Kidney (tissue), 14 donors: ENCODE data around the gene LYSMD1. TPM values are rescaled to one million over a fixed set of nuclear protein-coding genes. Genes with fewer than 3 reads are reported as not detected.

ENCODE experiments used
- DNase-seq, 5 donors: peaks; one replicate each; pipeline ENCODE4 v3.0.0-alpha.2; 2013 to 2020
- FAIRE-seq: peaks from 2 replicates; lab custom pipeline; 2012; peaks lifted over from hg19 to GRCh38; lab: Jason Lieb, UNC
- H3K27ac ChIP-seq, 2 donors: one replicate each; pipeline ENCODE4 v1.7.0; 2013; ENCODE audit warnings: low read depth in 2 of 2, low read length in 2 of 2, inconsistent platforms in 1 of 2
- H3K27me3 ChIP-seq: one replicate; pipeline ENCODE4 v1.7.1; 2013; ENCODE audit warnings: low read length, inconsistent platforms; ENCODE audit not compliant: control insufficient read depth, insufficient read depth
- H3K36me3 ChIP-seq, 3 donors: one replicate each; pipeline versions ENCODE4 v1.7.0 to v1.7.1; 2013; ENCODE audit warnings: low read length in 3 of 3, control low read depth in 1 of 3, inconsistent platforms in 1 of 3; ENCODE audit not compliant: insufficient read depth in 3 of 3, control insufficient read depth in 2 of 3
- H3K4me1 ChIP-seq, 3 donors: one replicate each; pipeline versions ENCODE4 v1.7.0 to v1.7.1; 2013; ENCODE audit warnings: low read length in 3 of 3, inconsistent platforms in 1 of 3, low read depth in 1 of 3; ENCODE audit not compliant: control insufficient read depth in 2 of 3, insufficient read depth in 2 of 3
- H3K4me3 ChIP-seq, 3 donors: one replicate each; pipeline versions ENCODE4 v1.7.0 to v1.8.1; 2013; ENCODE audit warnings: low read length in 3 of 3, control low read depth in 1 of 3, inconsistent platforms in 1 of 3
- H3K9ac ChIP-seq, 3 donors: one replicate each; pipeline versions ENCODE4 v1.7.0 to v1.7.1; 2013; ENCODE audit warnings: low read length in 3 of 3, control low read depth in 1 of 3, inconsistent platforms in 1 of 3
- H3K9me3 ChIP-seq, 3 donors: one replicate each; pipeline versions ENCODE4 v1.7.0 to v1.7.1; 2013; ENCODE audit warnings: low read length in 3 of 3, control low read depth in 1 of 3, inconsistent platforms in 1 of 3; ENCODE audit not compliant: control insufficient read depth in 2 of 3, insufficient read depth in 1 of 3
- CTCF ChIP-seq: IDR thresholded peaks from 3 replicates; pipeline ENCODE4 v1.5.1; 2012; ENCODE audit warnings: mild to moderate bottlenecking, moderate library complexity, borderline replicate concordance; ENCODE audit not compliant: insufficient read depth; ENCODE audit errors: extremely low read depth
- intact Hi-C: fragments of 100-400 bp; cut with DNase I; formaldehyde crosslinking; loops from one replicate; pipeline ENCODE4 v1.11.1; 2022
- polyA plus RNA-seq: library from polyadenylated mRNA; stranded (reverse); fragments of 350-450 nt; fragmentation: Illumina TruSeq; extraction: RNeasy Lipid Tissue Mini Kit (QIAGEN cat#74804); gene quantifications from one replicate; pipeline ENCODE4 v1.2.3, GENCODE V29; 2014; ENCODE audit warnings: low read depth, low replicate concordance; ENCODE audit not compliant: insufficient read depth
- total RNA-seq: library from RNA; stranded (reverse); fragmentation: NEBNext Ultra II Directional; extraction: Animal tissue kit (Norgen Biotek cat#: 25700); gene quantifications from one replicate; pipeline ENCODE4 v1.2.1, GENCODE V29; 2021
- donor health status: control.
- donor health status: control.
- donor health status: control.
- donor health status: control.
- donor health status: control.
- donor health status: DM: yes; HTN: yes; CAD: no.
- donor health status: Normal renal cell carcinoma (clear cell type).

Gene LYSMD1
- total and polyA plus RNA-seq, 2 donors from 2014 or later, result 7.9 to 9.1 TPM

DNA sequence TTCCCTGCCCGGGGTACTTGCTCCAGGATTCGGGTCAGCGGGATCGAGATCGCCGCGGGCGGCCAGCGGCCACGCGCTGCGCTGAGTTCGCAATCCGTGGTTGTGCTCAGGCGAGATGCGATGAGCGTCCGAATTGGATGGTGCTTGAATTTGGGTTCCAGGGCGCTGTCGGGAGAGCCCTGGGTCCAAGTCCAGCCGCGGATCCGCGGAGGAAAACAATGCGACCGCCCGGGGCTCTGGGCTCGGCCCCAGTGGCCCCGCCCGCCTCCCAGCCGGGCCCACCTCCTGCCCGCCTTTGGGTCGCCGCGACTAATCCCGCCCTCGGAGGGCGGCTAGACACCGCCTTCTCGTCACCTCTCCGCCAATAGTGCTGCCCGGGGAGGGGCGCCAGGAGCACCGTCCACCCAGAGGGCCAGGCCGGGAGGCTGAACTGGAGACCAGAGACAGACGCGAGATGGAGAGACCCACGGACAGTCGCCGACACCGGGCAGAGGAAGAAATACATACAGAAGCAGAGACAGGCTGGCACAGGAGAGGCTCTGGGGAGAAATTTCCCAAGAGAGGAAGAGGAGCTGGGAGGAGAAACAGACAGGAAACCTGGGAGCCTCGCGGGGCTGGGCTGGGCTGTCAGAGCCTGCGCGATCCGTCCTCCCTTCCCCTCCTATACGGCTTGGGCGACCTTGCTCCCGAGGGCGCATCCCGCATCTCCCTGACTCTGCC, 19.1 kb downstream of the LYSMD1 start, which contains the start of gene SEMA6C:
Gene SEMA6C (minus strand): TSS at position 220 of the 720 bp plus-strand sequence. CDS start 4,010 bp downstream, outside the sequence.
- FAIRE-seq (no peak), DNase-seq (peak; percentile 95 to 99 (median 96))
- Histone ChIP-seq H3K27ac (peak within 1 kb of the TSS; percentile 78 to 81), H3K4me3 (peak within 1 kb of the TSS; percentile 68 to 84 (median 83)), H3K9me3 (no peaks in the 10 kb centered on the region), H3K4me1 (peaks cover 0 to 33% (median 16%) of the 10 kb centered on the region in 3 donors), H3K9ac (peak within 1 kb of the TSS; percentile 65 to 78 (median 73)), H3K27me3 (no peaks in the 10 kb centered on the region), H3K36me3 (no peaks in the 10 kb centered on the region)
- intact Hi-C loops, result no loop called here
- TF ChIP-seq CTCF, result no peak

- H3K27ac ChIP-seq, result no peak overlapping the region
- no peaks in the 10 kb centered on the region for H3K9me3 ChIP-seq
- FAIRE-seq (no peak), DNase-seq (peak in 1 of 5 donors; percentile 41)
- H3K4me1 ChIP-seq, result peaks cover 0 to 33% (median 16%) of the 10 kb centered on the region in 3 donors
- H3K9ac ChIP-seq, result peak overlapping the region; percentile 53 to 65 (median 65)
- H3K4me3 ChIP-seq, result peak overlapping the region; percentile 68 to 84 (median 83)
- intact Hi-C loops, result no loop called here
- no peaks in the 10 kb centered on the region for H3K27me3 ChIP-seq
- TF ChIP-seq CTCF, result no peak
- no peaks in the 10 kb centered on the region for H3K36me3 ChIP-seq
Measured at GRCh38 chr1:151146072-151146411, 19.7 kb downstream of the LYSMD1 start.

- Histone ChIP-seq H3K9me3 (no peaks in the 10 kb centered on the region), H3K4me1 (peaks cover 0 to 33% (median 16%) of the 10 kb centered on the region in 3 donors), H3K9ac (peak overlapping the region; percentile 53 to 65 (median 65)), H3K27me3 (no peaks in the 10 kb centered on the region), H3K36me3 (no peaks in the 10 kb centered on the region), H3K4me3 (peak overlapping the region; percentile 68 to 84 (median 83)), H3K27ac (no peak overlapping the region)
- no peak for FAIRE-seq
- no peak for TF ChIP-seq CTCF
- intact Hi-C loops, result no loop called here
- DNase-seq, result peak in 4 of 5 donors; percentile 35 to 79 (median 55)
Measured at GRCh38 chr1:151145304-151146071, 20.2 kb downstream of the LYSMD1 start.
